WTC11 (cell line): ENCODE measurements around the gene AK2. TPM values are rescaled to one million over a fixed set of nuclear protein-coding genes. Genes with fewer than 3 reads are reported as not detected.

Source experiments
- ATAC-seq: fragments of 200-7000 bp; cut with Tn5 transposase; 2 replicates; pipeline ENCODE4 v1.10.0; 2021; ENCODE audit warnings: mild to moderate bottlenecking, moderate library complexity
- CTCF ChIA-PET: fragments of 300-600 bp; sonication (Branson Sonifier 250); formaldehyde crosslinking; loops from one replicate; lab custom pipeline; 2021; ENCODE audit warnings: antibody characterized with exemption; lab: Charles Lee
- POLR2A ChIA-PET: fragments of 350-600 bp; sonication (Branson Sonifier 250); formaldehyde crosslinking; loops from one replicate; lab custom pipeline; 2021; ENCODE audit warnings: antibody characterized with exemption; lab: Charles Lee
- DNase-seq: peaks from one replicate; pipeline ENCODE4 v3.0.0; 2021; ENCODE audit warnings: low spot score
- H3K27ac Mint-ChIP-seq: 2 replicates; pipeline ENCODE4 v1.8.0; 2021; ENCODE audit warnings: mixed read lengths
- H3K27me3 Mint-ChIP-seq: 2 replicates; pipeline ENCODE4 v1.8.0; 2021; ENCODE audit warnings: low read depth, mild to moderate bottlenecking, moderate library complexity, mixed read lengths
- H3K36me3 Mint-ChIP-seq: 2 replicates; pipeline ENCODE4 v1.8.0; 2021; ENCODE audit warnings: mixed read lengths
- H3K4me1 Mint-ChIP-seq: 2 replicates; pipeline ENCODE4 v1.8.0; 2022; ENCODE audit warnings: mixed read lengths
- H3K4me3 Mint-ChIP-seq: 2 replicates; pipeline ENCODE4 v1.8.0; 2021; ENCODE audit warnings: mild to moderate bottlenecking, moderate library complexity, mixed read lengths
- H3K9me3 Mint-ChIP-seq: 2 replicates; pipeline ENCODE4 v1.8.0; 2021; ENCODE audit warnings: mixed read lengths
- ARID4B ChIP-seq: sonication (generic); formaldehyde crosslinking; IDR thresholded peaks from 2 replicates; pipeline ENCODE4 v1.8.0; 2023; ENCODE audit warnings: missing genetic modification reagents, mild to moderate bottlenecking, borderline replicate concordance
- ATF1 ChIP-seq: sonication (generic); formaldehyde crosslinking; IDR thresholded peaks from 2 replicates; pipeline ENCODE4 v1.8.1; 2023; ENCODE audit warnings: mild to moderate bottlenecking, moderate library complexity, missing genetic modification reagents
- CBFB ChIP-seq: sonication (generic); formaldehyde crosslinking; IDR thresholded peaks from 2 replicates; pipeline ENCODE4 v1.8.1; 2022; ENCODE audit warnings: mild to moderate bottlenecking, low read depth, missing genetic modification reagents
- CREM ChIP-seq: sonication (generic); formaldehyde crosslinking; IDR thresholded peaks from 2 replicates; pipeline ENCODE4 v1.8.1; 2022; ENCODE audit warnings: mild to moderate bottlenecking, missing genetic modification reagents, moderate library complexity
- CTCF ChIP-seq: fragments of 200-600 bp; IDR thresholded peaks from 2 replicates; pipeline ENCODE4 v1.8.0; 2022; ENCODE audit warnings: antibody characterized with exemption
- EMX1 ChIP-seq: fragments of 250-450 bp; sonication (Bioruptor Pico); IDR thresholded peaks from 2 replicates; pipeline ENCODE4 v1.8.0; 2021; ENCODE audit warnings: mild to moderate bottlenecking
- FOXP4 ChIP-seq: sonication (generic); formaldehyde crosslinking; IDR thresholded peaks from 2 replicates; pipeline ENCODE4 v1.8.0; 2022; ENCODE audit warnings: mild to moderate bottlenecking, missing genetic modification reagents
- GABPB1 ChIP-seq: sonication (generic); formaldehyde crosslinking; IDR thresholded peaks from 2 replicates; pipeline ENCODE4 v1.8.1; 2023; ENCODE audit warnings: mild to moderate bottlenecking, missing genetic modification reagents
- IRF1 ChIP-seq: sonication (generic); formaldehyde crosslinking; IDR thresholded peaks from 2 replicates; pipeline ENCODE4 v1.8.0; 2023; ENCODE audit warnings: missing genetic modification reagents
- JAZF1 ChIP-seq: fragments of 250-450 bp; sonication (Bioruptor Pico); IDR thresholded peaks from 2 replicates; pipeline ENCODE4 v1.9.0; 2021; ENCODE audit warnings: moderate library complexity, mild to moderate bottlenecking, inconsistent platforms
- KAT7 ChIP-seq: sonication (generic); formaldehyde crosslinking; IDR thresholded peaks from 2 replicates; pipeline ENCODE4 v1.8.1; 2023; ENCODE audit warnings: missing genetic modification reagents, mild to moderate bottlenecking, borderline replicate concordance
- NR2C2 ChIP-seq: sonication (generic); formaldehyde crosslinking; IDR thresholded peaks from 2 replicates; pipeline ENCODE4 v1.8.0; 2022; ENCODE audit warnings: mild to moderate bottlenecking, missing genetic modification reagents
- OVOL2 ChIP-seq: fragments of 250-450 bp; sonication (Bioruptor Pico); IDR thresholded peaks from 2 replicates; pipeline ENCODE4 v1.9.0; 2021; ENCODE audit warnings: mild to moderate bottlenecking, borderline replicate concordance
- PRDM15 ChIP-seq: sonication (generic); formaldehyde crosslinking; IDR thresholded peaks from 2 replicates; pipeline ENCODE4 v1.8.0; 2022; ENCODE audit warnings: missing genetic modification reagents
- PRRX2 ChIP-seq: fragments of 250-450 bp; sonication (Bioruptor Pico); IDR thresholded peaks from 2 replicates; pipeline ENCODE4 v1.8.0; 2021; ENCODE audit warnings: mild to moderate bottlenecking
- RELA ChIP-seq: sonication (generic); formaldehyde crosslinking; IDR thresholded peaks from 2 replicates; pipeline ENCODE4 v1.8.1; 2022; ENCODE audit warnings: missing genetic modification reagents, mild to moderate bottlenecking, borderline replicate concordance
- SMAD3 ChIP-seq: sonication (generic); formaldehyde crosslinking; IDR thresholded peaks from 2 replicates; pipeline ENCODE4 v1.8.0; 2022; ENCODE audit warnings: missing genetic modification reagents, mild to moderate bottlenecking, borderline replicate concordance
- ZBTB43 ChIP-seq: sonication (generic); formaldehyde crosslinking; IDR thresholded peaks from 2 replicates; pipeline ENCODE4 v1.8.1; 2023; ENCODE audit warnings: mild to moderate bottlenecking, missing genetic modification reagents
- ZNF317 ChIP-seq: sonication (generic); formaldehyde crosslinking; IDR thresholded peaks from 2 replicates; pipeline ENCODE4 v1.8.1; 2023; ENCODE audit warnings: low read depth, mild to moderate bottlenecking, moderate library complexity, missing genetic modification reagents, borderline replicate concordance
- ZSCAN18 ChIP-seq: fragments of 250-450 bp; sonication (Bioruptor Pico); IDR thresholded peaks from 2 replicates; pipeline ENCODE4 v2.1.2; 2022; ENCODE audit warnings: mild to moderate bottlenecking, moderate library complexity
- total RNA-seq: library from RNA; stranded (reverse); gene quantifications from 3 replicates; pipeline ENCODE4 v1.2.3, GENCODE V29; 2021

Gene AK2
- total RNA-seq, 1 experiment from 2014 or later, result 124 TPM

GRCh38 chr1:33080373-33080772 lies 43.7 kb upstream of the AK2 start:
- Mint-ChIP-seq H3K4me1 (peaks cover 12% of the 10 kb centered on the region), H3K4me3 (peak overlapping the region; percentile 79), H3K27ac (no peak overlapping the region), H3K36me3 (no peaks in the 10 kb centered on the region), H3K27me3 (peaks cover 66% of the 10 kb centered on the region)
- POLR2A ChIA-PET, result interaction anchor here (1.0 to 1.2 kb wide), 2 partner anchors 144 to 155 kb away, joined by 4 read pairs; no protein-coding TSS in a partner anchor
- DNase-seq, result no peak
- TF ChIP-seq ZBTB43 (CRISPR knock-in tag), result no peak
- TF ChIP-seq FOXP4, result no peak
- TF ChIP-seq RELA, result no peak
- no peak for TF ChIP-seq IRF1 (CRISPR knock-in tag)
- no peak for TF ChIP-seq PRRX2 (CRISPR knock-in tag)
- TF ChIP-seq KAT7, result no peak
- no peak for TF ChIP-seq EMX1 (CRISPR knock-in tag)
- no peak for TF ChIP-seq CBFB
- TF ChIP-seq, all 79 proteins: peak for 0
- no peak for ATAC-seq
- H3K9me3 Mint-ChIP-seq, result peaks cover 3% of the 10 kb centered on the region; the same call in 1 of the 2 replicates
- CTCF ChIA-PET, result interaction anchor here (0.5 to 1.8 kb wide), 11 partner anchors 8 to 193 kb away, joined by 3 to 21 read pairs (median 7); partner anchors contain the start of gene HPCA

- CTCF ChIA-PET, result interaction anchor here (1.2 to 1.3 kb wide), 2 partner anchors 8 to 186 kb away, joined by 3 read pairs; no protein-coding TSS in a partner anchor
- peaks cover 3% of the 10 kb centered on the region; the same call in 1 of the 2 replicates for H3K9me3 Mint-ChIP-seq
- H3K4me1 Mint-ChIP-seq, result peaks cover 12% of the 10 kb centered on the region
- ATAC-seq, result no peak
- H3K27me3 Mint-ChIP-seq, result peaks cover 43% of the 10 kb centered on the region
- no peak overlapping the region for H3K4me3 Mint-ChIP-seq
- POLR2A ChIA-PET, result no interaction called here
- H3K36me3 Mint-ChIP-seq, result no peaks in the 10 kb centered on the region
- no peak for DNase-seq
- H3K27ac Mint-ChIP-seq, result no peak overlapping the region
- TF ChIP-seq ARID4B (CRISPR knock-in tag), result no peak
- TF ChIP-seq SMAD3 (CRISPR knock-in tag), result no peak
- TF ChIP-seq ATF1, result no peak
- no peak for TF ChIP-seq ZSCAN18 (CRISPR knock-in tag)
- TF ChIP-seq GABPB1 (CRISPR knock-in tag), result no peak
- TF ChIP-seq CREM (CRISPR knock-in tag), result no peak
- no peak for TF ChIP-seq PRDM15 (CRISPR knock-in tag)
- TF ChIP-seq CTCF, result no peak
- no peak for TF ChIP-seq ZNF317
- TF ChIP-seq JAZF1 (CRISPR knock-in tag), result no peak
- no peak for TF ChIP-seq NR2C2 (CRISPR knock-in tag)
- TF ChIP-seq OVOL2 (CRISPR knock-in tag), result no peak
Measured at GRCh38 chr1:33078030-33078591, 41.4 kb upstream of the AK2 start.
